ENCODE results near the gene MICU2.

MICU2 gene

DNA sequence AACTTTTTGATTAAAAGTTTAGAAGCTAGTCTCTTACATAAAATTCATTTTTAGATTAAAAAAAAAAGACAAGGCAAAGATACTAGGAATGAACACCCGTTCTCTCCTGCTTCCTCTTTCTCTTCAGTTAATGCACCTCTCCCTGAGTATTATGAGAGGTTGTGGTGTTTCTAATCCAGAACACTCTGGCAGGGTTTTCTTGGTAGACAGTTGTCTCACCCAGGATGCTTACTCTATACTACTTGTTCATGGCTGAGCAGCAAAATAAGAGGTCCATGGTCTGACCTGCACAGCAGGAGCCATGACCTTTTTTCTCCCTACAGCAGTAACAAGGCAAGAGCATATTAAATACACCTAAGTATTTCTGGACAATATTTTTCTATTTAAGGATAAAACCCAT lies 62.0 kb downstream of the MICU2 start:
- DNase-seq = no peak

DNA sequence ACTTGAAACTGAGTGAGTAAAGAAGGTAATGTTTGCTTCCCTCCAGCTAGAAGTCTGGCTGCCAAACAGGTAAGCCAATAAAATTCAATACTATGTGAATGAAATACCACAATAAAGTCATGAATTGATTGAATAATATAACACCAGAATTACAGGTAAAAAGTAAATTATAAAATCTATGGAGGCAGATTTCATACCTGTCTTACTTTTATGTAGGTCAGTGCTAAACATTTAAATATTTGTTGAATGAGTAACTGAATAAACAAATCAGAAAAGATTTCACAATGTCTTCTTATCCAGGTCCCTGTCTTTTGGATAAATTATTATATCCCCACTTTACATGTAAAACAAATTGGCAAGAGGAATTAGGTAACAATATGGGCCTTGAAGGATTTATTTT lies 62.7 kb downstream of the MICU2 start:
- DNase-seq = no peak

DNA sequence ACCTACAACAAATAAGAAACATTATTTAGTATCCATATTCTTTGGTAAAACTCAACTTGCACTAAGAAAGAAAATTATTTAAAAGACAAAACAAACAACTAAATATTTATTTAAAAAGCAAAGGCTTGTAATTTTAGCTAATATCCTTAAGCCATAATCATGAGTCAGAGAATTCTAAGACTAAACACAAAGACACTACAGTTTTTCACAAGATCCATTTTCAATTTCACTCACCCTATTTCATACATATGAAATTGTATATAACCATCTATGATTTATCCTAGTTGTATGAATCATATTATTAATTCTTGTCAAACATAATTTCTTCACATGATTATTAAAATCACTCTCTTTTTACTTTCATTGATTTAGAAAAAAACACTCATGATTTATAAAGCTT lies 64.3 kb downstream of the MICU2 start:
- no peak for DNase-seq

DNA sequence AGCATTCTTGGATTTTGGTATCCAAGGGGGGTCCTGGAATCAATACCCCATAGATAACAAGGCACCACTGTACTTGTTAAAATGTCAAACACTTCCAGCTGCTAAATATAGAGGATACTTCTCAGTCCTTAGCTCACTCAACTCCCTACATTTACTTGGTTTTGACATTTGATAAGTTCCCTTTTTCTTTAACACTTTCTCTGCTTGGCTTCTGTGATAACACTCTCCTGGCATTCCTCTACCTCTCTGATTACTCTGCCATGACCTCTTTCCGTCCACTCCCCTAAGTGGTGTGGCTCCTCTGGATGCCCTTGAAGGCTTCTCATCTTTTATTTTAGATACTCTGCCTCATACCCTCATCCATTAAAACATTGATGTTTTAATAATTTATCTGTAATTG lies 65.2 kb downstream of the MICU2 start:
- no peak for DNase-seq

DNA sequence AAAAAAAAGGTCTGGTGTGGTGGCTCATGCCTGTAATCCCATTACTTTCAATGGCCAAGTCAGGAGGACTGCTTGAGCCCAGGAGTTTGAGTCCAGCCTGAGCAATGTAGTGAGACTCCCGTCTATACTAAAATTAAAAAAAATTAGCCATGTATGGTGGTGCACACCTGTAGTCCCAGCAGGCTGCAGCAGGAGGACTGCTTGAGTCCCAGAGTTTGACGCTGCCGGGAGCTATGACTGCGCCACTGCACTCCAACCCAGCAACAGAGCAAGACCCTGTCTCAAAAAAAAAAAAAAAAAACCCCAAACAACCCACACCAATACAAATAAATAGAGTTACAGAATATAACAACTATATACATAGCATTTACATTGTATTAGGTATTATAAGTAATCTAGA lies 65.7 kb downstream of the MICU2 start:
- DNase-seq = no peak

DNA sequence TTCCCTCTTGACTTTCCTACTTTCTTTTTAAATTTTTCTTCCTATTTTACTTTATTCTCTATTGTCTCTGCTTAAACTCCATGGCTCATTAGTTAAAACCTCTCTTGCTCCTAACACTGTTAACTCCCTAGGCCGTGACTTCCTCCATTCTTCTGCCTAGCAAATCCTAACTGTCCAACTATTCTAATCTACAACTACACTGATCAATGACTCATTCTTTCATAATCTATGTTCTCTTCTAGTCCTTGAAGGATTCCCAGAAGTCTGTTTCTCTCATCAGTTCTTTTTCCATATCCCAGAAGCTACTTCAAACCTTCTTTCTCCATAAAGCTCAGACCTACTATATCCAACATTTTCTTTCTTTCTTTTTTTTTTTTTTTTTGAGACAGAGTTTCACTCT lies 66.9 kb downstream of the MICU2 start:
- no peak for DNase-seq

DNA sequence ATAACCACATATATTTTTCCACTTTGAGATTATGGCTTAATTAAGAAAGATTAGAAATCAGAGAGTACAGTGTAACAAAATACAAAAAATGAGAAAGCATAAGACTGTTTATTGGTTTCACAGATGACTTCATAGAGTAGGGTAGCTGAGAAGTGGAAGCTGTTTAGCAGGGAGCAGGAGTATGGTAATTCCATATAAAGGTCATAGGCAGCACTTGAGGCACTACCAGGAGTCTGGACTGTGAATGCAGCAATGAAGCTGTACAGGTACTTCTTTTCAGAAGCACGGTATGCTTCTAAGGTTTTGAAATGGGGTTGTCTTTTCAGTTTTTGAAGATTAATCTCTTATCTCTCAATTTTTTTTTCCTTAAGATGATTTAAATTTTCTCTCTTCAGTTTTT lies 69.2 kb downstream of the MICU2 start:
- DNase-seq = no peak

DNA sequence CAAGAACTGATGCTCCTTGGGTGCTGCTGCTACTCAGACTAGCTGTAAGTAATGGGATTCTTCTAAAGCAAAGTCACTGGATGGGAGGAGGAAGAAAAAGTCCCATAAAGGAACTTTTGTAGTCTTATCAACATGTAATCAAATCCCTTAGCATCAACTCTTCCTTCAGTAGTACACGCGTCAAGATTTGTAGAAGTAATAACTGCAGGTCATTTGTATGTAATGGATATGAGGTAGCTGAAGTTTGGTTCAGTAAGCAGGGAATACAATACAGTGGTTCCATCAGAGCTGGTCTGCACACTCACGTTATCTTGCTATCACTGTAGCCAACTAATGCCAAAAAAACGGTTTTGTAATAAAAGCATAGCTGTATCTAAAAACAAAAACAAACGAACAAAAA lies 72.5 kb downstream of the MICU2 start:
- no peak for DNase-seq

DNA sequence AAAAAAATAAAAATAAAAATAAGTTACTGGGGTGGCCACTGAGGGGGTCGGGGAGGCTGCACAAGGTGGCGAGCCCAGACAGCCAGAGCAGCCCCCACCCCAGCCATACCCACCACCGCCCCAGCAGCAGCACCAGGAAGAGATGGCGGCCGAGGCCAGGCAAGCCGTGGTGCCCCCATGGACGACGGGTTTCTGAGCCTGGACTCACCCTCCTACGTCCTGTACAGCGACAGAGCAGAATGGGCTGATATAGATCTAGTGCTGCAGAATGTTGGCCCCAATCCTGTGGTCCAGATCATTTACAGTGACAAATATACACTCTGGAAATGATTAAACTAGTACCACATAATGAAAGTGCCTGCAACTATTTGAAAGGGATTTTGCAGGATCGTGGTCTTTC lies 73.3 kb downstream of the MICU2 start:
- no peak for DNase-seq

DNA sequence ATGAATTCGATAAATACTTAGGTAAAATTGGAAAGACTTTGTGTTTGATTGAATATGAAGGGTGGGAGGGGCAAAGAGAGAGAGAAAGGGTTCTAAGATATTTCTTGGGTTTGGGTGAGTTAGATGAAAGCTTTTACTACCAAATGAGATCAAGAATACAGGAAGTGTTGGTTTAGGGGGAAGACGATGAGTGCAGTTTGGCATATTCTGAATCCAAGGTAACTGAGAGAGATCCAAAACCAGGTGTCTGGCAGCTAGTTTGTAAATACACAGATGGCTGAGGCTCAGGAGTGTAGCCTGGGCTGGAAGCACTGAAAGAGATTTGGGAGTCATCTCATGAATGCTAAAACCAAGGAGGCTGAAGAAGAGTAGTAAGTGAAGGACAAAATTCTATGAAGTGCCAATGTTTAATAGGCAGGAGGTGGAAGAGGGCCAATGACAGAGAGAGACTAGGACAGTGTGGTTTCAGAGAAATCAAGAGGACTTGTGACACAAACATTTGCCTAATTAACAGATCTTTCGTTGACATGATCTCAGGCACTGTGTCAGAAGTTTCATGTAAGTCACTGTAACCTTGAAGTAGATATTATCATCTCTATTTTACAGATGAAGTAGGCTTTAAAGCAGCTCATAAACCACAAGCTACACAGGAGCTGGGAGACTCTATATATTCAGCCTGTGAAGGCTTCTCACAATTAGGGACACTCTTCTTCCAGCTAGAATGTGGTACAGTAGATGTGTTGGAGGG lies 74.7 kb downstream of the MICU2 start:
- no peak for DNase-seq

DNA sequence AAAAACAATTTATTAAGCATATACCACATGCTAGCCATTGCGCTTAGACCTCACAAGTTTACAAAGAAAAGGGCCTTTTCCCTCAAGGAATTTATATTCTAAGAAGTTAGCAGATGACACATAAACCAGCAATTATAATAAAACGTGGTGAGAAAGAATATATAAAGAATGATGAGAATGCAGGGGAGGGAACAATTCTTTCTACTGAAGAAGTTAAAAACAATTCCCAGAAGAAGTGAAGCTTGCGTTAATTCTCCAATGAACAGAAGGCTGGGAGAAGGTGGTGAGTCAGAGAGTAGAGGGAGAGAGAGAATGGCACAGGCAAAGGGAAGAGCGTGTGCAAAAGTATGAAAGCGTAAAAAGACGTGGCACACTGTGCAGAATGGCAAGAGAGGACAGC lies 75.4 kb downstream of the MICU2 start:
- DNase-seq = no peak

DNA sequence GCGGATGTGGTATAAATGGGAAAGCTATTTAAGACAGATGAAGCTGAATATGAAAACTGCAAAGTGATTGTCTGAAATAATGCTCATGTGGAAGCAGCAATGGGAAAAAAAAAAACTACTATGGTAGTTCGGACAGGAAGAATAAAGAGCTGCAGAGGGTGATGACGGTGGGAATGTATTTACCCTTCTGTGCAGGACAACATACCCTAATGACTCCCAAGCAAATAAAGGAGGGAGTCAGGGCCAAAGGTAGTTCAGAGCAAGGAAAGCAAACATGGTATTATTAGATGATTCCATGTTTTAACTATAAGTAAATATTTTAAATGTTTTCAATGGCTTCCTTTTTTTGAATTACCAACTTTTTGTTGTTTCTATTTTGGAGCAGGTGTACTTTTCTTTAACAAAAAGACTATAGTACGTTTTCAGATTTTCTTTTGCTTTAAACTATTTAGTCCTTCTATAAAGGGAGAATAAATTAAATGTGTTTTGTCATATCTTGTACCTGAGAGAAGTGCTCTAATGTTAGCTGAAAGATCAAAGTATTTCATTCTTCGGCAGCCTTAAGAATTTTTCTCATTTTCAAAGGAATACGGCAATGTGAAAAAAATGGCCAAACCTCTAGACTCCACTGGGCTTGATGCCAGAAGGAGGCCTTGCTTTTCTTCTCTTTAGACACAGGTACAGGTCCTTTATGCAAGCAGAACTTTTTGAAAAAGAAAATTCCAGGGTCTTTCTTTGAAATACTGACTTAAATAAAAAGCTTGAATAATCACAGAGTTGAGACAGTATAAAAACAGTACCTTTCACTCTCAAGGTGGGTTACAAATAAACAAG lies 77.0 kb downstream of the MICU2 start:
- no peak for DNase-seq

DNA sequence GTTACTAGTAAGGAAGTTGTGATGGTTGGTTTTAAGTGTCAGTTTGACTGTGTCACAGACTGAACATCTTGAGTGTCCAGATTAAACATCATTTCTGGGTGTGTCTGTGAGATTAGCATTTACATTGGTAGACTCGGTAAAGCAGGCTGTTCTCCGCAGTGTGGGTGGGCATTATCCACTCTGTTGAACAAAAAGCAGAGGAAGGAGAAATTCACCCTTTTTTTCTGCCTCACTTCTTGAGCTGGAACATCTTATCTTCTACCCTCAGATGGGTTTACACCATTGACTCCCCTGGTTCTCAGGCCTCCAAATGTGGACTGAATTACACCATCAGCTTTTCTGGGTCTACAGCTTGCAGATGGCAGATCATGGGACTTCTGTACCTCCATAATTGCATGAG lies 81.1 kb downstream of the MICU2 start:
- no peak for DNase-seq

DNA sequence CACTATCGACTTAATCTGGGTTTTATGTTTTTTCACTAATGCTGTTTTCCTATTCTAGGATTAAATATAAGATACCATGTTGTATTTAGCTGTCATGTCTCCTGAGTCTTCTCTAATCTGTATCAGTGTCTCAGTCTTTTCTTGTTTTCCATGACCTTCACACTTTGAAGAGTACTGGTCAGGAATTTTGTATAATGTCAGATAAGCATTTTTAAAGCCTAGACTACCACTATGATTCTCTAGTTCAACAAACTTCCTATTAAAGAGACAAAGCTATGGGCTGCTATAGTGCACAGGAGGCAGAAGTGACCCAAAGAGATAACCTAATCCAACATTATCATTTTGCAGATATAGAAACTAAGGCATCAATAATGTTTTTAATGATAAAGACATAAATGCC lies 81.8 kb downstream of the MICU2 start:
- DNase-seq = no peak

DNA sequence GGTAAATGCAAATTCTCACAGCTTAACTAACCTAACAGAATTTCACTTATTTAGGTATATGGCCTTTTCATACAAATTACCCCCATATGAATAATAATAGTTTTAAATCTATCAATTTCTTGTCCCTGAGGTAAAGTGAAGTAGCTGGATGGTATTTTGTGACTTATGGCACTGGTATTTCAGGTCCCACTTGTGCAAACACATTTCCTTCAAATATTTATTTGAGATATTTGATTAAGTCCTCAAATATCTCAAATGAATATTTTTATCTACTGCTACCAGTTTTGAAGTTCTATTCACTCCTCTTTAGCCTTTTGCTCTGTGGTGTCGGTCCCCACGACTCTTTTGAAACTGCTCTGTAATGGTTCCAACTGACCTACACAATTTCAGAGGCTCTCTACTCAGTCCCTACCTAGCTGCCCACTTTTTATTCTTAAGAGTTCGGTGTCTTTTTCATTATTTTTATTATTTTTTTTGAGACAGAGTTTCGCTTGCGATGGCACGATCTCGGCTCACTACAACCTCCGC lies 85.3 kb downstream of the MICU2 start:
- no peak for DNase-seq

DNA sequence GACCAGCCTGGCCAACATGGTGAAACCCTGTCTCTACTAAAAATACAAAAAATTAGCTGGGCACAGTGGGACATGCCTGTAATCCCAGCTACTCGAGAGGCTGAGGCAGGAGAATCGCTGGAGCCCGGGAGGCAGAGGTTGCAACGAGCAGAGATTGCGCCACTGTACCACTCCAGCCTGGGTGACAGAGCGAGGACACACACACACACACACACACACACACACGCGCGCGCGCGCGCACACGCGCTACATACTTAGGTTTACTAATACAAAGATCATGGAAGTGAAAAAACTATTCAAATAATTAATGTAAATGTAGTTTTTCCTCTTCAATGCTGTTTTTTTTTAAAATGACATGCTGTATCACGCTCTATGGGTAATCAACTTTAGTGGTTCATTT lies 86.4 kb downstream of the MICU2 start:
- no peak for DNase-seq

DNA sequence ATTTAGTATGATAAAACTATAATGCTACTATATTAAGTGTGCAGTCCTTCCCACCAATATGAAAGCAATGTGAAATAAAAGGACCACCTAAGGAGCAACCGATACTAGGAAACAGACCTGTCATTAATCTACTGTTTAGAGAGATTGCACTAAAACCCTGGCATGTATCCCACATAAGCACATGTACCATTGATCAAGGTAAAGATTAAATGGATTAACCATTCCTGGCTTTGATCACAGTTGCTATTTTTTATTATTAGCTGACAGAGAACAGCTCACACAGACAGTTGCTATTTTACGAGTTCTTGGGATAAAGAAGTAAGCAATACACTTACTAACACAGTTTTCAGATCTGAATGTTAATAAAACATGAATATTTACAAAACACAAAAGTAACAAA lies 87.2 kb downstream of the MICU2 start:
- DNase-seq = no peak

DNA sequence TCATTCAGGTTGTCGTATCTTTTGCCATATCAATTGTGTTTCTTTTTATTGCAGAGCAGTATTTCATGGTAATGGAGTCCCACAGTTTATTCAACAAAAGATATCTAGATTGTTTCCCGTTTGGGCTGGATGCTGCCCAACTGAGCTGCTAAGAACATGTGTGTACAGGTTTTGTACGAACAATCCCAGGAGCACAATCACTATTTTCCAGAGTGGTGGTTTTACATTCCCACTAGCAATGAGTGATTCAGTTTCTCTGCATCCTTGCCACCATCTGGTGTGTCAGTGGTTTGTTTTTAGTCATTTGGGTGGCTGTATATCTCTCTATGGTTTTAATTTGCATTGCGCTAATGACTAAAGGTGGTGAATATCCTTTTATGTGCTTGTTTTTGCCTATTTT lies 92.1 kb downstream of the MICU2 start:
- no peak for DNase-seq

DNA sequence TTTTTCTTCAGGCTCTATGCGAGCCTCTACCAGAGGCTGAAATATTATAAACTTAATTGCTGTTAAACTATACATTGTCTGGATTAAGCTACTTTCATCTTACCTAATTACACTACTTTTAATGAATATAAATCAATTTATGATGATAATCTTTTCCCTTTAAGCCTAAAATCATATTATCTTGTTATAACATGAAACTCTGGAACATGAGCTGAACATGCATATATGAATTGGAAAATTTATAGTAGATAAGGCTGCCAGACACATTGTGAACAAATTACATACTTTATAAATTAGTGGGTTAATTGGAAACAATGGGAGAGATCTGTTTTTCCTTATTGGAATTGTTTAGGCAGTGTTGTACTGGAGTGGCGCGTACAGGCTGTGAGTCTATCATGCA lies 99.6 kb downstream of the MICU2 start:
- no peak for DNase-seq

DNA sequence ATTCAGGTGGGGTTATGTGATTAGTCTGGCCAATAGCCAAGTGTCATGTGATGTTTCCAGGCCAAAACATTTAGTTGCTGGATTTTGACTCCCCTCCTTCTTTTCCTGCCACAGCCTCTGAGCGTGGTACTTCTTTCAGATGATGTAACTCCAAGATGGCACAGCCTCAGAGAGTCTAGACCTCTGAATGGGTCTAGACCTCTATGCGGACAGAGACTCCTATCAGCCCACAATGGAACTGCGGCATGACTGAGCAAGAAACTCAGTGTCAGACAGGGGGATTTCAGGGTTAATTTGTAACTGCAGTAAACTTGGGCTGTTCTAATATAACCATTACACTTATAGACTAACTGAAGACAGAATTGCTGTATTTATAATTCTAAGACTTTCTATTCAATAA lies 102.3 kb downstream of the MICU2 start:
- DNase-seq = no peak

DNA sequence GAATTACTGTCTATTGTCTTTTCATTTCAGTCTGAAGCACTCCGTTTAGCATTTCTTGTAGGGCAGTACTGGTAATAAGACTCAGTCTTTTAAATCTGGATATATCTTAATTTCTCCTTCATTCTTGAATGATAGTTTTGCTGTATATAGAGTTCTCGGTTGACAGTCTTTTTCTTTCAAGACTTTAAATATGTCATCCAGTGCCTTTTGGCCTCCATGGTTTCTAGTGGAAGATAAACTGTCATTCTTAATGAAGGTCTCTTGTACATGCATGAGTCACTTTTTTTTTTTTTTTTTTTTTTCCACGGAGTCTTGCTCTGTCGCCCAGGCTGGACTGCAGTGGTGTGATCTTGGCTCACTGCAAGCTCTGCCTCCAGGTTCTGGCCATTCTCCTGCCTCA lies 117.6 kb downstream of the MICU2 start:
- no peak for DNase-seq

DNA sequence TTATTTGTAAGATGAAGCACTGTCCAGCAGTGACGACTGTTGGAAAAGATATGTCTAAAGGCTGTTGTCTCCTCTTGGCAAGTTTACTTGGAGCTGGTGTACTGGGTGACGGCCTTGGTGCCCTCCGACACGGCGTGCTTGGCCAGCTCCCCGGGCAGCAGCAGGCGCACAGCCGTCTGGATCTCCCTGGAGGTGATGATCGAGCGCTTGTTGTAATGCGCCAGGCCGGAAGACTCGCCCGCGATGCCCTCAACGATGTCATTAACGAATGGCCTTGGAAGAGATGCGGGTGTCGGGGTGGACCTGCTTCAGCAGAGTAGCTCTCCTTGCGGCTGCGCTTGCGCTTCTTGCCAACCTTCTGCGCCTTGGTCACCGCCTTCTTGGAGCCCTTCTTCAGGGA lies 120.2 kb downstream of the MICU2 start:
- DNase-seq = no peak

DNA sequence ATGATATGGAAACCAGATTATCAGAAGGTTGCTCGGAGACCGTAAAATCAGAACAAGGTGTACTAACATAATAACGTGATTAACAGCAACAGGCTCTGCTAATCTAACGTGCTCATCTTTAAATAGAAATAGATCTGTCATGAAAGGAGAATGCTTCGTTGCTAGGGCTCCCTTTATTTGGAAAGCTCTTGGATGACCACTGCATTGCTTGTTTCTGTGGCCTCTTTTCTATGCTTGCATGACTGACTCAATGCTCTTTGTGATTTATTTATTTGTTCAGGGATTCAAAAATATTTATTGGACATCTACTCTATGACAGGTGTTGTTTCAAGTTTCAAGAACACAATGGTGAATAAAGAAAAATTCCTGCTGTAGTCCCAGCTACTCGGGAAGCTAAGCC lies 122.6 kb downstream of the MICU2 start:
- DNase-seq = no peak

Measured in activated effector memory CD4-positive, alpha-beta T cell treated with Interleukin-2 at 50 U/mL for 16 hours (primary cell).